Loucy (cell line): ENCODE data around the gene NDEL1.

ENCODE experiments used
- H2AFZ ChIP-seq: fragments of 200-600 bp; sonication (generic); 2 replicates; pipeline ENCODE4 v1.6.0; 2016; ENCODE audit warnings: antibody characterized with exemption, mild to moderate bottlenecking, low read length, moderate library complexity
- H3F3A ChIP-seq: fragments of 200-600 bp; 2 replicates; pipeline ENCODE4 v1.6.0; 2016; ENCODE audit warnings: antibody characterized with exemption, low read depth, mild to moderate bottlenecking
- H3K27me3 ChIP-seq: fragments of 200-600 bp; sonication (generic); 2 replicates; pipeline ENCODE4 v1.6.1; 2014; ENCODE audit warnings: low read length, mild to moderate bottlenecking; ENCODE audit not compliant: insufficient read depth, poor library complexity, severe bottlenecking
- H3K36me3 ChIP-seq: fragments of 200-600 bp; sonication (generic); 2 replicates; pipeline ENCODE4 v1.6.1; 2016; ENCODE audit warnings: low read length; ENCODE audit not compliant: insufficient read depth
- H3K4me1 ChIP-seq: fragments of 200-600 bp; sonication (generic); 2 replicates; pipeline ENCODE4 v1.5.1; 2014; ENCODE audit warnings: low read length, mild to moderate bottlenecking; ENCODE audit not compliant: insufficient read depth, poor library complexity, severe bottlenecking
- H3K4me2 ChIP-seq: fragments of 200-600 bp; sonication (generic); 2 replicates; pipeline ENCODE4 v1.6.0; 2014; ENCODE audit warnings: antibody characterized with exemption, low read length, low read depth, mild to moderate bottlenecking; ENCODE audit not compliant: poor library complexity, severe bottlenecking
- H3K4me3 ChIP-seq: fragments of 200-600 bp; sonication (generic); 2 replicates; pipeline ENCODE4 v1.5.1; 2014; ENCODE audit warnings: low read length, mild to moderate bottlenecking, mixed read lengths; ENCODE audit not compliant: poor library complexity, severe bottlenecking
- H3K79me2 ChIP-seq: fragments of 200-600 bp; sonication (generic); 2 replicates; pipeline ENCODE4 v1.6.1; 2014; ENCODE audit warnings: low read length; ENCODE audit not compliant: insufficient read depth
- H3K9ac ChIP-seq: fragments of 200-600 bp; sonication (generic); 2 replicates; pipeline ENCODE4 v1.6.0; 2014; ENCODE audit warnings: mild to moderate bottlenecking, low read depth, low read length, moderate library complexity; ENCODE audit not compliant: poor library complexity, severe bottlenecking
- H3K9me2 ChIP-seq: fragments of 200-600 bp; sonication (generic); replicated peaks from 2 replicates; pipeline ENCODE4 v1.6.1; 2016; ENCODE audit warnings: low read depth, low read length, mixed read lengths
- H3K9me3 ChIP-seq: fragments of 200-600 bp; sonication (generic); 2 replicates; pipeline ENCODE4 v1.6.1; 2014; ENCODE audit warnings: mild to moderate bottlenecking, antibody characterized with exemption, low read length, low read depth; ENCODE audit not compliant: insufficient read depth
- H4K20me1 ChIP-seq: fragments of 200-600 bp; sonication (generic); 2 replicates; pipeline ENCODE4 v1.6.0; 2014; ENCODE audit warnings: antibody characterized with exemption, low read length, mild to moderate bottlenecking; ENCODE audit not compliant: insufficient read depth, poor library complexity, severe bottlenecking
- CTCF ChIP-seq: fragments of 200-600 bp; sonication (generic); conservative IDR thresholded peaks from 2 replicates; pipeline ENCODE4 v1.5.1; 2014; ENCODE audit warnings: mild to moderate bottlenecking, antibody characterized with exemption, low read length
- EZH2phosphoT487 ChIP-seq: fragments of 200-600 bp; IDR thresholded peaks from 2 replicates; pipeline ENCODE4 v1.6.1; 2018; ENCODE audit warnings: antibody characterized with exemption, mild to moderate bottlenecking, moderate library complexity, borderline replicate concordance

NDEL1 gene

DNA sequence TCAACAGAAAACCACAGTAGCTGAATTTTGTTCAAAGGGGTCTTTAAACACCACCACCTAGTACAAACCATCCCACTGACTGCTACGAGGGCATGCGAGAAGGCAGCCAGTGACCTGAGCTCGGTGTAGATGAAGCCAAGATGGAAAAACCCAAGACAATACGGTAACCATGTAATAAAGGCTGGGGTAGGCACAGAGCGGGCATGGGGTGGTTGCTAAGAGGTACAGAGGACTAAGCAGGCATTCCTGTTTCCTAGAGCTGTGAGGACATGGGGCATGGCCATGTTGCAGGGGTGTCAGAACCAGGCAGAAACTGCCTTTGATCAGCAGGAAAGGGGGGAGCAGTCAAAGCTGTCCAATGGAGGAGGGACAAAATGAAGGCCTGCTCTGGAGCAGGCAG lies 52.1 kb downstream of the NDEL1 start:
- no peak overlapping the region for H3K4me2 ChIP-seq
- H3K27me3 ChIP-seq: no peaks in the 10 kb centered on the region
- TF ChIP-seq CTCF (no peak), EZH2phosphoT487 (no peak)
- no peaks in the 10 kb centered on the region for H3F3A ChIP-seq
- H3K9me2 ChIP-seq: no peaks in the 10 kb centered on the region
- H2AFZ ChIP-seq: no peak overlapping the region
- H3K9ac ChIP-seq: no peak overlapping the region
- no peaks in the 10 kb centered on the region for H3K9me3 ChIP-seq
- H3K36me3 ChIP-seq: peaks cover 92% of the 10 kb centered on the region
- no peak overlapping the region for H3K4me3 ChIP-seq
- H3K79me2 ChIP-seq: no peaks in the 10 kb centered on the region
- H3K4me1 ChIP-seq: no peaks in the 10 kb centered on the region
- H4K20me1 ChIP-seq: no peaks in the 10 kb centered on the region

GRCh38 chr17:8488491-8488890 lies 52.8 kb downstream of the NDEL1 start:
- H4K20me1 ChIP-seq: no peaks in the 10 kb centered on the region
- H3F3A ChIP-seq: no peaks in the 10 kb centered on the region
- no peak for TF ChIP-seq CTCF
- TF ChIP-seq EZH2phosphoT487: no peak
- no peaks in the 10 kb centered on the region for H3K4me1 ChIP-seq
- no peak overlapping the region for H3K4me3 ChIP-seq
- H3K9ac ChIP-seq: no peak overlapping the region
- no peaks in the 10 kb centered on the region for H3K27me3 ChIP-seq
- no peaks in the 10 kb centered on the region for H3K79me2 ChIP-seq
- H3K4me2 ChIP-seq: no peak overlapping the region
- H3K9me2 ChIP-seq: no peaks in the 10 kb centered on the region
- H3K9me3 ChIP-seq: no peaks in the 10 kb centered on the region
- H2AFZ ChIP-seq: no peak overlapping the region
- peaks cover 92% of the 10 kb centered on the region for H3K36me3 ChIP-seq

GRCh38 chr17:8488901-8489300 lies 53.2 kb downstream of the NDEL1 start:
- Histone ChIP-seq H4K20me1 (no peaks in the 10 kb centered on the region), H3K9me3 (no peaks in the 10 kb centered on the region), H3K4me3 (no peak overlapping the region), H3K4me2 (no peak overlapping the region), H3F3A (no peaks in the 10 kb centered on the region), H3K79me2 (no peaks in the 10 kb centered on the region), H3K27me3 (no peaks in the 10 kb centered on the region), H3K36me3 (peaks cover 92% of the 10 kb centered on the region), H3K9me2 (no peaks in the 10 kb centered on the region), H2AFZ (no peak overlapping the region), H3K4me1 (no peaks in the 10 kb centered on the region), H3K9ac (no peak overlapping the region)
- TF ChIP-seq EZH2phosphoT487 (no peak), CTCF (no peak)
